Activated CD4-positive, alpha-beta T cell treated with anti-CD3 and anti-CD28 coated beads, Interleukin-2, amount 50 U/mL, for 48 hours (primary cell): ENCODE results near the gene HOXD10.
A peak's percentile ranks its signal among the peaks of the same experiment; 100 is the strongest.

Experiments used
- DNase-seq, 2 experiments: peaks; one replicate each; pipeline ENCODE4 v3.0.0-alpha.2; 2020

The HOXD10 gene

GRCh38 chr2:176137252-176137580, 20.6 kb downstream of the HOXD10 start:
- no peak for DNase-seq

GRCh38 chr2:176137906-176138305, 21.3 kb downstream of the HOXD10 start:
- DNase-seq, result no peak

- no peak for DNase-seq
These were observed 21.9 kb downstream of the HOXD10 start for GRCh38 chr2:176138526-176138922.

GRCh38 chr2:176138923-176139660, 22.5 kb downstream of the HOXD10 start:
- DNase-seq, result peak in 1 of 2 experiments; percentile 1

DNA sequence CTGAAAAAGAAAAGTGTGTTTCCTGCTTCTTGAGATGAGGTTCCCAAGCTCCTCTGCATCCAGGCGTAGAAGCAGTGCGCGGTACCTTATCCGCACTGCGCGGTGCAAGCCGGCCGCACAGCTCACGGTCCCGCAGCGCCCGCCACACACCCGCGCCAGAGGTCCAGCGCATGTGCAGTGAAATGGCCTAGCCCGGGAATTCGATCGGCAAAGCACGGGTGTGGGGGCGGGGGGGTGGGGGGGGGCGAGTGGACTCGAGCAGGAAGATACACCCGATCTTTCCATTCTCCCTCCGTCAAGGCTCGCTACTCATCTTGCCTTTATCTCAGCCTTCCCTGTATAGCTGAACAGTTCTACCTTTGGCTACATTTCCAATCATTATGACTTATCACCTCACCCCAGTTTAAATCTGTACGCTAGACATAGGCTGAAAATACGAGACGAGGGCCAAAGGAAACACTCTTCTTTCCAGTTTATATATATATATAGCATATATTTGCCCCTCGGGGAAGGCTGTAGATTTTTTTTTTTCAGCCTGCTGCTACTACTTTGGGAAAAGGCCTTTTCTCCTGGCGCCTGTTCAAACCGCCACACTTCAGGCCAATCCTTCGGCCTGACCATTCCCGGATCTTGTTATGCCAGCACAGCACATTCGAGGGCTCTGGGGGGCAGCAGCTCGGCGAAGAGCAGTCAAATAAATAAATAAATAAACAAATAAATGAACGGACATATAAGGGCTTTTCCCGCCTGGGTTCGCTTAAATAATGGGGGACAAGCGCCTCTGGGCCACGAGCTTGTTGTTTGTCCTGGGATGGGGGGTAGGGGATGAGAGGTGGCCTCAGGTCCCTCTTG, 23.3 kb downstream of the HOXD10 start:
- no peak for DNase-seq

DNA sequence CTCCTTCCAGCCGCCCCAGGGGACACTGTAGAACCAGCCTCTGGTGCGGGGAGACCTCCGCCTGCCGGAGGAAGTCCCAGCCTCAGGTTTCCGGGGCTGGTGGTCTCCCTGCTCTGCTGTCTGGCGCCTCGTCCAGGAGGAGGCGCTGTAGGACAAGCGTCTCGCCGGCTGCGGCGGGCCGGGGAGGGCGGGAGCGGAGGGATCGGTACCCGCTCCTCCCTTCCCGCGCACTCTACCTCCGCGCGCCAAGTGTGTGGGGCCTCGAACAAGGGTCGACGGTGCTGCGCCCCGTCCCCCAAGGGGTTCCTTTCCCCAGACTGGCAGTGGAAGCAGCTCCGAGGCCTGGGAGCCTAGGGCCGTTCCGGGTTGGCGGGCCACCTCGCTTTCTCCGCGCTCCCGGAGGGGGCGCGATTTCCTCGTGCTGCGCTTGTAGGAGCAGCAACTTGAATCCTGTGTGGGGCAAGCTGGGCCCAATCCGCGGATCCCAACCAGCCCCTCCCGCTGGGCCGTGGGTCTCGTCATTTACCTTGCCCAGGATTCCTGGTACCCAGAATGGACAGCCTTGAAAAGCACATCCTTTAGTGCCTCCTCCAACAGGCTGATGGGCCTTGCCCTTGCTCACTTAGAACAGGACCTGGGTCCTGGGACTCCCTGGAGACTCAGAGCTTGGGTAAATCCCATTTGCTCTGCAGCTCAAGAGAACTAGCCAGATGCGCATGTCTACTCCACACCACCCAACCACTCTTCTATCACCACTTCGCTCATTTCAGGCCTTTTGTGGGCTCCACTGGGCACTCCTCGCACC, 24.1 kb downstream of the HOXD10 start:
- peak; percentile 63 to 67 for DNase-seq

- DNase-seq, result no peak
These were observed 25.7 kb downstream of the HOXD10 start for GRCh38 chr2:176142281-176142680.

- no peak for DNase-seq
These were observed 28.7 kb downstream of the HOXD10 start for GRCh38 chr2:176145085-176145969.

DNA sequence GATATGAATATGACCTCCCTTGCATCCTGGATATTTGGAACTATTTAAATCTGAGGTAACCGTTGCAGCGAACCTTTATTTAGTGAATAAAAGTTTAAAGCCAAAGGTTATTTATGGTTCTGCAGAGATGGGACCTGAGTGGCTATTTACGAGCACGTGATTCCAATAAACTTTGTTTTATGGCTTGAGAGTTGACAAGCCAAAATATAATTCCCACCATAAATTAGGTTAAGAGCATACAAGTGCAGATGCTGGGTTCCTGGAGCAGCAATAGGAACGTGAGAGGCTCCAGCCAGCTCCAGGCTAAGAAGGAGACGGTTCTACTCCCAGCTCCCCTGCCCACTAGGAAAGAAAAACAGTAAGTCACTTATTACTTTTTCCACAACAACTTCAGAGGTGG, 29.5 kb downstream of the HOXD10 start:
- DNase-seq, result no peak

- no peak for DNase-seq
These were observed 30.1 kb downstream of the HOXD10 start for GRCh38 chr2:176146645-176147044.

GRCh38 chr2:176147210-176147799, 30.7 kb downstream of the HOXD10 start:
- DNase-seq, result no peak

- no peak for DNase-seq
These were observed 31.4 kb downstream of the HOXD10 start for GRCh38 chr2:176147800-176148496.

DNA sequence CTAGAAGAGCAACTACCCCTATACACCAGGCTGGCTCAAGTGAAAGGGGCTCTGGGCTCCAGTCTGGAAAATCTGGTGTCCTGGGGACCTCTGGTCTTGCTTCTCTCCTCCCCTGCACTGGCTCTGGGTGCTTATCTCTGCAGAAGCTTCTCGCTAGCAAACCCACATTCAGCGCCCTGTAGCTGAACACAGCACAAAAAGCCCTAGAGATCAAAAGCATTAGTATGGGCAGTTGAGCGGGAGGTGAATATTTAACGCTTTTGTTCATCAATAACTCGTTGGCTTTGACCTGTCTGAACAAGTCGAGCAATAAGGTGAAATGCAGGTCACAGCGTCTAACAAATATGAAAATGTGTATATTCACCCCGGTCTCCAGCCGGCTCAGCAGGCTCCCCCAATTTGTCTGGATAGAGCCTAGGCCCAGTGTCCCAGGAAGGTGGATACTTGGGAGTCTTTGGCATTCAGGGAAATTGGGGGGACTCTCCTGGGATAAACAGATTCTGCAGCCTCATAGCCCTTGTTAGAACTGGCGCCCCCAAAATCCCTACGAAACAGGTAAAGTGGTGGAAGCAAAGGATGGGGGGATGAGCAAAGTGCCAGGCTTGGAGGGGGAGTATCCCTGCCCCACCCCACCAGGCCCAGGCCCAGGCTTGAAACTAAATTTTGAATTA, 32.3 kb downstream of the HOXD10 start:
- no peak for DNase-seq

GRCh38 chr2:176149481-176149938, 32.9 kb downstream of the HOXD10 start:
- no peak for DNase-seq

DNA sequence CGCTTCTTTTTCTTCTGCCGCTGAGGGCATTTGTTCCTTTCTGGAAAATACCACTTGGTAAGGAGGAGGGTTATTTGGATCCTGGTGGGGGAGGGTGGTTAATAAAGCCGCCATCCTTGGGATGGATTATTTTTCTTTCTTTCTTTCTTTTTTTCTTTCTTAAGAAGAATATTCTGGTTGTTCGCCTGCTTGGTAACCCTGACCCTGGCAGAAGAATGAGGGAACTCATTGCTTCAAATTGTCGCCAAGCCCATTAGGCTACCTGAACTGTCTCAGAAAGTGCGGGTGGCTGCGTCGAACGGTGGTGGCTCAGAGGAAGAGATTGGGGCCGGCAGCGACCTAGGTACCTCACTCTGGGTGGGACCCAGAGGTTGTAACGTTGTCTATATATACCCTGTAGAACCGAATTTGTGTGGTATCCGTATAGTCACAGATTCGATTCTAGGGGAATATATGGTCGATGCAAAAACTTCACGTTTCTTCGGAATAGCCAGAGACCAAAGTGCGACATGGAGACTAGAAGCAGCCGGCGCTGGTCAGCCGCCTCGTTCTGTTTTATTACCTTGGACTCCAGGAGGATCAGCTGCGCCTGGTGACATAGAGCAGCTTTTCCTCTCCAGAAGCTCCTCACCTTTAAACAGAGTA, 33.5 kb downstream of the HOXD10 start:
- DNase-seq, result no peak

GRCh38 chr2:176150584-176151441, 34.2 kb downstream of the HOXD10 start:
- DNase-seq, result no peak

- no peak for DNase-seq
These were observed 35.1 kb downstream of the HOXD10 start, which contains the start of gene HOXD4 for GRCh38 chr2:176151442-176152287. HOXD4 (plus strand) TSS chr2:176151550; CDS start chr2:176151634, 84 bp downstream.
